HG03103 (cell line): ENCODE measurements around the gene FERMT1.
"Not testable (repeated sequence)": the region's sequence is repeated elsewhere in the genome, so short reads cannot be mapped to it uniquely, and the experiment has no call there.

ENCODE experiments used
- ATAC-seq: cut with Tn5 transposase; IDR thresholded peaks from one replicate; pipeline ENCODE4 v1.9.1; 2021; ENCODE audit warnings: low read depth; ENCODE audit not compliant: unreplicated experiment

Gene FERMT1

DNA sequence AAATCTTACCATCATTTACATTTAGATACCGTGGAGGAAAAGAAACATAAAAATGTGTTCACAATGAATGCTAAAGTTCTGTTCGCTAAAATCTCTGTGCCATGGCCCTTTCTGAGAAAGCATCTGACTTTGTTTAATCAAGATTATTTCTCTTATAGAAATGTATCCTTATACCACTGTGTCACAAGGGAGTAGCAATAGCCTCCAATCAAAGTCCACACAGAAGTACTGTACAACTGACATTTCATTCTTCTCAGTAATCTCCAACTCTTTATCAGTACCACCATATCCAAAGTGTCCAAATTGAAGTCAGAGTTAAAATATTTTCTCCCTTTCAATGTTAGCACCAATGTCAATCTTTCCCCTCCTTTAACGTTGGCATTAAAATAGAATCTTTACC is 6.1 kb downstream of the FERMT1 start:
- ATAC-seq, result no peak

DNA sequence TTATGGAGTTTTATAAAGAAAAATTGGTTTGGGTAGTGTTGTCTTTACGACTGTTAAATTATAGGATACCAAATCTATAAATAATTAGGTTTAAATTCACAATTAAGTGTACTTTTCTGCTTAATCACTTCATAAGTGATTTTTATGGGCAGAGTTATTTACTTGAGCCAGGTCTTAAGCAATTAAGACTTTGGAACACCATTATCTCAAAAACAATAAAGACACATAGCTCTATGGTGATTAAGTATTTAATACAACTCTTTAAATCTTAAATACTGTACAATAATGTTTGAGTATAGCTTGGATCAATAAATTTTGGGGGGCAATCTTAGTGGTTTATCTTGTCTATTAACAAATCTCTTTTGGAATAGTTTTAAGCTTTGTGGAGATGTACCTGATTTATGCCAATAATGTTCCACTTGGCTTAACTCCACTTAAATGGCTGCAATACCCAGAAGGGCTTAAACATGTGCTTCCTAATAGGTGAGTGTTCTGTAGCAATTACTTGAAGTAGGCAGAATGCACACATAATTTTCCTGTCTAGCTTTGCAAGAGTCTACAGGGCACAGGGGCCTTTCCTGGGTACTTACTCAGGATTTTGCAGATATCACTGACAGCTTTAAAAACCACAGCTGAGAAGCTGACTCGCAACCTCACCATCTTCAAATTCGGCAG is 7.5 kb downstream of the FERMT1 start:
- ATAC-seq, result no peak

- ATAC-seq, result no peak
These were observed 8.1 kb downstream of the FERMT1 start for GRCh38 chr20:6114696-6115095.

GRCh38 chr20:6113951-6114350 is 8.9 kb downstream of the FERMT1 start:
- ATAC-seq, result no peak

DNA sequence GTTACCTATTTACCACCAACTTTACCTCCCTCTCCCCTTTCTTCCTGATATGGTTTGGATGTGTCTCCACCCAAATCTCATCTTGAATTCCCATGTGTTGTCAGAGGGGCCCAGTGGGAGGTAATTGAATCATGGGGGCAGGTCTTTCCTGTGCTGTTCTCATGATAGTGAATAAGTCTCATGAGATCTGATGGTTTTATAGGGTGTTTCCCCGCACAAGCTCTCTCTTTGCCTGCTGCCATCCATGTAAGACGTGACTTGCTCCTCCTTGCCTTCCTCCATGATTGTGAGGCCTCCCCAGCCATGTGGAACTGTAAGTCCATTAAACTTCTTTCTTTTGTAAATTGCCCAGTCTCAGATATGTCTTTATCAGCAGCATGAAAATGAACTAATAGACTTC is 9.9 kb downstream of the FERMT1 start:
- not testable (repeated sequence) for ATAC-seq

- ATAC-seq, result no peak
These were observed 14.5 kb downstream of the FERMT1 start for GRCh38 chr20:6108330-6108729.

DNA sequence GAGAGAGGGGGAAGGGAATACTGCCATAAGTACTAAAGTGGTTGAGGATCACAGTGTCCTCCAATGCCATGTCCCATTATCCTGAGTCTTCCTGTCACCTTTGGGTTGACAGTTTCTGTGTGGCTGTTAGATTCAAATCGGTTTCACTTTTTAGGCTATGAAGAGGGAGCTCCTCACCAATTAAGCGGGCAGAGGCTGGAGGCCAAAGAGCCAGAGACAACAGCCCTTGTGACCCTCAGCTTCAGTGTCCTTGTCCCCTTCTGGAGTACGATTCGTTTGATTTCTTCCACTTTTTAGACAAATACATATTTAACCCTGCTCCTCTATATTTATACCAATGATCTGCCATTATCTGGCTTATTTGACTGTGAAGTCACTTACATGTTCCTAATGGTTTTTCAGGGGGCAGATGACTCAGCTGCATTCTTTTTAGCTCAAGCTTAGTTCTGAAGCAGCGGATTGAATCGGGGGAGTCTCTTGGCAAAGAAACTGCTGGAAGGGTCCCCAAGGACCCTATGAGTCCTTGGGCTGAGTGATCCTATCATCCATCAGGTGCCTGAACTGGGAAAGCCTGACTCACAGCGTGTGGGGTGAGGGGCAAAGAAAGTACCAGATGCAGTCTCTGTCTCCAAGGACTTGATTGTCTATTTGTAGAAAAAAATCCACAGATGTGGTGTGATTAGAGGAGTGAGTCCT is 18.2 kb downstream of the FERMT1 start:
- ATAC-seq, result no peak

GRCh38 chr20:6103301-6103700 is 19.5 kb downstream of the FERMT1 start:
- ATAC-seq, result no peak

GRCh38 chr20:6101346-6101745 is 21.5 kb downstream of the FERMT1 start:
- no peak for ATAC-seq

GRCh38 chr20:6100246-6100645 is 22.6 kb downstream of the FERMT1 start:
- no peak for ATAC-seq

GRCh38 chr20:6099819-6100218 is 23.0 kb downstream of the FERMT1 start:
- ATAC-seq, result no peak

DNA sequence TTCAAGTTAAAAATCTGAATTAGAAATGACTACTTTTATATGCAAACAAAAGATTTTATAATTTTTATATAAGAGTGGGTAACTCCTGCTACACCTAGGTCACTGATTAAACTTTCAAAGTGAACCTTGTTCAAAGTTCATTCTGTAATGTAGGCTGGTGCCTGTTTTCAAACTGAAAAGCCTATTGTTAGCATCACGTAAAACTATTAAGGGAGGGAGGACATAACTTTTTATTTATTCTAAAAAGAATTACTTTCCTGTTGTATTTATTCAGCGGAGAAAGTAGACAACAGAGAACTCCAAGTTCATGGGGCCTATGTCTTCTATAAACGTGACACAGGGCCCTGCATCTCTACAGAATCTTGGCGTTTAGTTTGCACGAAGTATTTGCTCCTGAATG is 27.4 kb downstream of the FERMT1 start:
- ATAC-seq, result no peak

DNA sequence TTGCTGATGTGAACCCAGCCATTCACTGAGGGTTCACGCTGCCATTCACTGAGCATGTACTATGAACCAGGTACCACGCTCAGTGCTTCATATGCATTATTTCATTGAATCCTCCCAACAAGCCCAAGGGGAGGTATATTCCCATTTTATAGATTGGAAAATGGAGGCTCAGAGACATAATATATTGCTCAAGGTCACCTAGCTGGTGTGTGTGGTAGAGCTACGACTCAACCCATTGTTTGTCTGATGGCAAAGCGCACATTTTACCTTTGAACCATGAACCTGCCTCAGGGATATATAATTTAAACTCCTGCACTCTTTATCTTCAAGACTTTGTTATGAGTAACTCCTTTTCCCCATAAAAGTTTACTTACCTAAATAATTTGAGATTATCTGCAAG is 28.3 kb downstream of the FERMT1 start:
- no peak for ATAC-seq

- ATAC-seq, result no peak
These were observed 28.8 kb downstream of the FERMT1 start for GRCh38 chr20:6094063-6094462.

DNA sequence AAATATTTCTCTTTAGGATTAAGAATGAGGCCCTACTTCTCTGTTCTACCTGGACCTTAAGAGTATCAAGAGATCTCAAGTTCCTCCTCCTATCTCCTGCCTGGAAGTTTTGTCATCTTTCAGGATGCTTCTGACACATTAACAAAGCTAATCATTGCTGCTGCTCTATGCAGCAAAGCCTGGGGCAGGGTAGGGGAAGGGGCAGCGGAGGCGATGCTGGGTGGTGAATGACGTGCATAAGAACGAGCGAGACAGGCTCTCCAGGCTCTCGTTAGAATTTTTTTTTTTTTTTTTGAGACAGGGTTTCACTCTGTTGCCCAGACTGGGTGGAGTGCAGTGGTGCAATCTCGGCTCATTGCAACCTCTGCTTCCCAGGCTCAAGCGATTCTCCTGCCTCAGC is 31.2 kb downstream of the FERMT1 start:
- no peak for ATAC-seq

- ATAC-seq, result no peak
These were observed 36.0 kb downstream of the FERMT1 start for GRCh38 chr20:6086868-6087267.

DNA sequence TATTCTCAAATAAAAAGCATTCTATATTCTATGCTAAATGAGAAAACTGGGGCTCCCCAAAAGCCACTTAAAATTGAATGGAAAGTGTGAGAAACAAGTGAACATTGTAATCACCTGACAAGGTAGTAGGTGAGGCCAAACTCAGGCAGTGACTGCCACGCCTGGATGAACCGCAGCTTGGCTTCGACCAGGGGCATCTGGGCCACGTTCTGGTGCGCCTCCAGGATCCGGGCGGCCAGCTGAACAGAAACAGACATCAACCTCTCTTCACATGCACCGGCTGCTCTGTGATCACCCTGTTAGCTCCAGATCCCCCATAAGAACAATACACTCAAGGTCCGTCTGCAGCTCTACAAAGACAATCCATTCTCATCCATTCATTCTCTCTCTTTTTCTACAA is 38.9 kb downstream of the FERMT1 start:
- no peak for ATAC-seq

GRCh38 chr20:6081236-6081635 is 41.6 kb downstream of the FERMT1 start:
- no peak for ATAC-seq

DNA sequence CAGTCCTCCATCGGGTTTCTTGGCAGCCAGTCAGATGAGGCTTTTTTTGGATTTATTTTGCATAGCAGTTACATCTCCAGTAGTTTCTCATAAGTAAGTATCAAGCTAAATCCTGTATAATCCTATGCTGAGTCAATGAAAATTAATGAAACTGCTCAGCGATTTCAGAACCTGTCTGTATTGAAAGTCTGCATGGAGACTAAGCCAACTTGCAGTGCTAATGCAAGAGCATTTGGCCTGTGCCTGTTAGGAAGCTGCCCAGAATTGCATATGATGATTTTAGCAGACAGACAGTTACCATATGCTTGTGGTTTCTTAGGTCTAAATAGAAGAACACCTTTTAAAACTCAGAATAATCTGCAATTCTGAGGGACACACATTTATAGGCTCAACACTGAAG is 43.8 kb downstream of the FERMT1 start:
- ATAC-seq, result no peak

DNA sequence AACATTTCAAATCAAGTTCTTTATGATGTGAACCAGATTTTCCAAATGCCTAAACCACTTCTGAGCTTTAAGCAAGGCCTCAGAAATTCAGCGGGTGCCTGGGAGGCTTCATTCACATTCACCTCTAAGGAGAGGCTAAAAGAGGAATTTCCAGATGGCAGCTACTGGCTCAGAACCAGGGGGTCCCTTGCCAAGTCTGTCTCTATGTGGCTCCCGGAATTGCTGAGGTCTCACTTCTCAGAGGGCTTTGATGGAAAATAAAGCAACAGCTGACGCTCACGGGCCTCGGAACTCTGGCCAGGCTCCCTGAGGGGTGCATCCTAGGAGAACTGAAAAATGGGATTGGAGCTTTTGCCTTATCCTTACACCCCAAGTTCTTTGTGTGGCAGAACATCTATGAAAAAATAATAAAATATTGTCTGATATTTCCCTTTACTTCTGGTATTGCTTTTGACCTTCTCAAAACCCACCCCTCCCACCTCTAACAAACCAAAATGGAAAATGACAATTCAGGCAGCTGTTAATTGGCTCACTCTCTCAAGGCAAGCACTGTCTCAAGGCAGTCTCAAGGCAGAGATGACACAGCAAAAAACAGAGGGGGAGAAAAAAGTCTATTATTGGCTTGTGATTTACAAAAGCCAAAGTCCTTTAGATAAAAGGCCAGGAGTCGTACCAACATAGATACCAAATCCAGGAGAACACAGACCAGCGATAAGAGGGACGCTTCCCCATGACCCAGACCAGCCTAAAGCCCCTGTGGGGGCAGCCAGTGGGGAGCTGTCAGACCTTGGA is 47.2 kb downstream of the FERMT1 start:
- ATAC-seq, result no peak

DNA sequence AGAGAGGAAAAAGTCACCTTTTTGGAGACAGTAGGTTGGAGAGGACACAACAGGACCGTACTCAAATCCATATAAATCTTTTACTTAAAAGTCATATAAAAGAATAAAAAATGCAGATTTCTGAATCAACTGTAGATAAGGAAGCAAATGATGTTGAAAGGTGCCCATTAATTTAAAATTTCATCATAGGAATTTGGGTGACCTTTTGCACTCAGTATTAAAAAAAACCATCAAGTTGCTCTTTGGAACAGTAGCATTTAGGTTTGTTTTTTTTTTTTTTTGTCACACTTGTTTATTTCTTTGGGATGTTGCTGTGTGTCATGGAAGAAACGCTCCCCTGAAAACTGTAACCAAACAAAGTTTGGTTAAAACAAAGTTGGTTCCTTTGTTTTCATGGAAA is 48.0 kb downstream of the FERMT1 start:
- ATAC-seq, result no peak

DNA sequence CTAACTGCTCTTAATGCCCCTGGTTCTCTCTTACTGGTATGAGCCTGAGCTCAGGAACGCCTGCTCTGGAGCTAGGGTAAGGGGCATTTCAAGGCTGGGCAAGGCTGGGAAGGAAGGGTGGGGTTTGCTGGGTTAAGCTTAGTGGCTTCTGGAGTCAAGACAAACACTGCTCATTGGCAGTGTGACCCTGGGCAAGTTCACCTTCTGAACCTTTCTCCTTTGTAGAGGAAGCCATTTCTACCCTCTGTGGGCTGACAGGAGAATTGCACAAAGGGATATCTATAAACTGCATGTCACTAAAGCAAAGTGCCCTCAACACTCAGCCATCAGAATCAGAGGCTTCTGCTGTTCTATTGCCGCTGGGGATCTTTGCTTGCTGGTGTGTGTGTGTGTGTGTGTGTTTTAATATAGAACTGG is 48.7 kb downstream of the FERMT1 start:
- ATAC-seq, result peak; percentile 90
